ENCODE results near the gene CTXN1.
"Not testable (repeated sequence)": the region's sequence is repeated elsewhere in the genome, so short reads cannot be mapped to it uniquely, and the experiment has no call there.

DNA sequence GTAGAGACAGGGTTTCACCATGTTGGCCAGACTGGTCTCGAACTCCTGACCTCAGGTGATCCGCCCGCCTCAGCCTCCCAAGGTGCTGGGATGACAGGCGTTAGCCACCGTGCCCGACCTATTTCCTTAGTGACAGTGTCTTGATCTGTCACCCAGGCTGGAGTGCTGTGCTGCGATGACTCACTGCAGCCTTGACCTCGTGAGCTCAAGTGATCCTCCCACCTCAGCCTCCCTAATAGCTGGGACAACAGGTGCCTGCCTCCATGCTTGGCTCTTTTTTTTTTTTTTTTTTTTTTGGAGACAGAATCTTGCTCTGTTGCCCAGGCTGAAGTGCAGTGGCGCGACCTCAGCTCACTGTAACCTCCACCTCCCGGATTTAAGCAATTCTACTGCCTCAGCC, 4.1 kb upstream of the CTXN1 start:
- TF ChIP-seq CTCF (conservative IDR thresholded peaks at IDR 0.05; ENCODE audit: low read length); EZH2phosphoT487 (IDR thresholded peaks at IDR 0.05; ENCODE audit: borderline replicate concordance): not testable (repeated sequence)

All from Loucy (cell line).